ENCODE data around the gene VSIG4.

VSIG4 gene

GRCh38 chrX:66019974-66020373 is 19.9 kb downstream of the VSIG4 start:
- Histone ChIP-seq H3K36me3 (ENCODE audit: insufficient read depth, low read length) (no peaks in the 10 kb centered on the region), H3K9ac (ENCODE audit: low read depth, low read length) (no peak overlapping the region), H3K4me1 (ENCODE audit: insufficient read depth, low read length) (peaks cover 6% of the 10 kb centered on the region), H3K9me3 (ENCODE audit: control insufficient read depth, insufficient read depth, low read length) (no peaks in the 10 kb centered on the region)

- Histone ChIP-seq H3K36me3 (ENCODE audit: insufficient read depth, low read length) (no peaks in the 10 kb centered on the region), H3K4me1 (ENCODE audit: insufficient read depth, low read length) (peaks cover 6% of the 10 kb centered on the region), H3K9ac (ENCODE audit: low read depth, low read length) (no peak overlapping the region), H3K9me3 (ENCODE audit: control insufficient read depth, insufficient read depth, low read length) (no peaks in the 10 kb centered on the region)
Observed at GRCh38 chrX:66019310-66019652, 20.6 kb downstream of the VSIG4 start.

- Histone ChIP-seq H3K36me3 (ENCODE audit: insufficient read depth, low read length) (no peaks in the 10 kb centered on the region), H3K4me1 (ENCODE audit: insufficient read depth, low read length) (peaks cover 6% of the 10 kb centered on the region), H3K9me3 (ENCODE audit: control insufficient read depth, insufficient read depth, low read length) (no peaks in the 10 kb centered on the region), H3K9ac (ENCODE audit: low read depth, low read length) (no peak overlapping the region)
Observed at GRCh38 chrX:66018585-66019309, 21.1 kb downstream of the VSIG4 start.

GRCh38 chrX:66017659-66018170 is 22.2 kb downstream of the VSIG4 start:
- Histone ChIP-seq H3K36me3 (ENCODE audit: insufficient read depth, low read length) (no peaks in the 10 kb centered on the region), H3K9ac (ENCODE audit: low read depth, low read length) (no peak overlapping the region), H3K4me1 (ENCODE audit: insufficient read depth, low read length) (peaks cover 6% of the 10 kb centered on the region), H3K9me3 (ENCODE audit: control insufficient read depth, insufficient read depth, low read length) (no peaks in the 10 kb centered on the region)

- no peak overlapping the region for H3K9ac ChIP-seq (ENCODE audit: low read depth, low read length)
- H3K36me3 ChIP-seq (ENCODE audit: insufficient read depth, low read length) = no peaks in the 10 kb centered on the region
- peaks cover 9% of the 10 kb centered on the region for H3K4me1 ChIP-seq (ENCODE audit: insufficient read depth, low read length)
- H3K9me3 ChIP-seq (ENCODE audit: control insufficient read depth, insufficient read depth, low read length) = no peaks in the 10 kb centered on the region
Observed at GRCh38 chrX:66016905-66017658, 22.8 kb downstream of the VSIG4 start.

GRCh38 chrX:66015900-66016689 is 23.8 kb downstream of the VSIG4 start:
- peaks cover 9% of the 10 kb centered on the region for H3K4me1 ChIP-seq (ENCODE audit: insufficient read depth, low read length)
- H3K9me3 ChIP-seq (ENCODE audit: control insufficient read depth, insufficient read depth, low read length) = no peaks in the 10 kb centered on the region
- no peak overlapping the region for H3K9ac ChIP-seq (ENCODE audit: low read depth, low read length)
- no peaks in the 10 kb centered on the region for H3K36me3 ChIP-seq (ENCODE audit: insufficient read depth, low read length)

GRCh38 chrX:66015152-66015831 is 24.6 kb downstream of the VSIG4 start:
- no peak overlapping the region for H3K9ac ChIP-seq (ENCODE audit: low read depth, low read length)

GRCh38 chrX:66014556-66014955 is 25.3 kb downstream of the VSIG4 start:
- Histone ChIP-seq H3K9me3 (ENCODE audit: control insufficient read depth, insufficient read depth, low read length) (no peaks in the 10 kb centered on the region), H3K36me3 (ENCODE audit: insufficient read depth, low read length) (no peaks in the 10 kb centered on the region), H3K9ac (ENCODE audit: low read depth, low read length) (no peak overlapping the region), H3K4me1 (ENCODE audit: insufficient read depth, low read length) (peaks cover 9% of the 10 kb centered on the region)

More at GRCh38 chrX:66015152-66015831, 24.6 kb downstream of the VSIG4 start:
- H3K9me3 ChIP-seq (ENCODE audit: control insufficient read depth, insufficient read depth, low read length) = no peaks in the 10 kb centered on the region
- H3K4me1 ChIP-seq (ENCODE audit: insufficient read depth, low read length) = peaks cover 9% of the 10 kb centered on the region
- no peaks in the 10 kb centered on the region for H3K36me3 ChIP-seq (ENCODE audit: insufficient read depth, low read length)

GRCh38 chrX:66014084-66014483 is 25.8 kb downstream of the VSIG4 start:
- no peak overlapping the region for H3K9ac ChIP-seq (ENCODE audit: low read depth, low read length)
- no peaks in the 10 kb centered on the region for H3K36me3 ChIP-seq (ENCODE audit: insufficient read depth, low read length)
- H3K4me1 ChIP-seq (ENCODE audit: insufficient read depth, low read length) = peaks cover 9% of the 10 kb centered on the region
- no peaks in the 10 kb centered on the region for H3K9me3 ChIP-seq (ENCODE audit: control insufficient read depth, insufficient read depth, low read length)

GRCh38 chrX:66013194-66013816 is 26.6 kb downstream of the VSIG4 start:
- H3K9me3 ChIP-seq (ENCODE audit: control insufficient read depth, insufficient read depth, low read length) = no peaks in the 10 kb centered on the region
- no peaks in the 10 kb centered on the region for H3K36me3 ChIP-seq (ENCODE audit: insufficient read depth, low read length)
- H3K4me1 ChIP-seq (ENCODE audit: insufficient read depth, low read length) = peaks cover 9% of the 10 kb centered on the region
- no peak overlapping the region for H3K9ac ChIP-seq (ENCODE audit: low read depth, low read length)

- Histone ChIP-seq H3K9me3 (ENCODE audit: control insufficient read depth, insufficient read depth, low read length) (no peaks in the 10 kb centered on the region), H3K9ac (ENCODE audit: low read depth, low read length) (no peak overlapping the region), H3K36me3 (ENCODE audit: insufficient read depth, low read length) (no peaks in the 10 kb centered on the region), H3K4me1 (ENCODE audit: insufficient read depth, low read length) (0 out of 2 replicates have a peak, but pooled peaks cover 3% of the 10 kb centered on the region)
Observed at GRCh38 chrX:66012094-66012534, 27.8 kb downstream of the VSIG4 start.

GRCh38 chrX:66009231-66009845 is 30.5 kb downstream of the VSIG4 start:
- Histone ChIP-seq H3K36me3 (ENCODE audit: insufficient read depth, low read length) (no peaks in the 10 kb centered on the region), H3K9ac (ENCODE audit: low read depth, low read length) (no peak overlapping the region), H3K9me3 (ENCODE audit: control insufficient read depth, insufficient read depth, low read length) (no peaks in the 10 kb centered on the region), H3K4me1 (ENCODE audit: insufficient read depth, low read length) (0 out of 2 replicates have a peak, but pooled peaks cover 3% of the 10 kb centered on the region)

GRCh38 chrX:66008328-66008970 is 31.4 kb downstream of the VSIG4 start:
- H3K9ac ChIP-seq (ENCODE audit: low read depth, low read length) = no peak overlapping the region
- H3K4me1 ChIP-seq (ENCODE audit: insufficient read depth, low read length) = 0 out of 2 replicates have a peak, but pooled peaks cover 3% of the 10 kb centered on the region
- no peaks in the 10 kb centered on the region for H3K9me3 ChIP-seq (ENCODE audit: control insufficient read depth, insufficient read depth, low read length)
- no peaks in the 10 kb centered on the region for H3K36me3 ChIP-seq (ENCODE audit: insufficient read depth, low read length)
